GM19463 (cell line): Measurements from ENCODE around the gene MALRD1.

ENCODE experiments used
- ATAC-seq: cut with Tn5 transposase; IDR thresholded peaks from one replicate; pipeline ENCODE4 v1.9.1; 2021; ENCODE audit warnings: mild to moderate bottlenecking, moderate library complexity; ENCODE audit not compliant: unreplicated experiment

MALRD1 gene

DNA sequence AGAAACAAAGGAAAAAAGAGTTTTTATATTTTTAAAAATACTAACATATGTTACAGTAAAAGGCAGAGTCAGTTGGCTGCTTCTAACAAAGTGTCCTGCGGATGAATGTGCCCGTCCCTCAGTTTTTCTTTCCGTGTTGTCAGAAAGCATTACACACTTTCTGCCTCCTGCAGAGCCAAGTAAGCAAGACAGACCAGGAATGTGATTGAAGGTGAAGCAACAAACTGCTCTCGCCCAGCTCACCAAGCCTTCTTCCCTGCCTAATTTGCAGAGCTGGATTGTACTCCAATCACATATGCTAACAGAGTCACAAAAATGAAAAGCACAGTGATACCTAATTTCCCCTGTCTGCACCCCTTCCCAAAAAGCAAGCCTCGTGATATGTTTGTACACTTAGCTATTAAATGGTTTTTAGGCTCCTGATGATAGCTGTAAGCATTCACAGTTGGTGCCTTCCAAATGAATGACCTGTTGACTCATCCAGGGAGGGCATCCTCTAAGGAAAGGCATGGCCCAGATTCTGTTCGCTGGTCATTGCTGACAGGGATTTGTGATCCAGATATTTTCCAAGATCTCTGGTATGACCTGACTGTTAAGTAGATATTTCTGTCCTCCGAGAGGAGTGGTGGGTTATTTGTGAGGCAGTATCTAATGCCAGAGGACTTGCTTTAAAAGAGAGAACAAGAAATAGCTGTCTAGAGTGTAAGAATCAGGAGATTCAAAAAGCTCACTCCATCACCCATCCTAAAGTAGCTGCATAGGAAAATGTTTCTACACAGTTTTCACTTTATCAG is 580.4 kb downstream of the MALRD1 start:
- ATAC-seq, result no peak

DNA sequence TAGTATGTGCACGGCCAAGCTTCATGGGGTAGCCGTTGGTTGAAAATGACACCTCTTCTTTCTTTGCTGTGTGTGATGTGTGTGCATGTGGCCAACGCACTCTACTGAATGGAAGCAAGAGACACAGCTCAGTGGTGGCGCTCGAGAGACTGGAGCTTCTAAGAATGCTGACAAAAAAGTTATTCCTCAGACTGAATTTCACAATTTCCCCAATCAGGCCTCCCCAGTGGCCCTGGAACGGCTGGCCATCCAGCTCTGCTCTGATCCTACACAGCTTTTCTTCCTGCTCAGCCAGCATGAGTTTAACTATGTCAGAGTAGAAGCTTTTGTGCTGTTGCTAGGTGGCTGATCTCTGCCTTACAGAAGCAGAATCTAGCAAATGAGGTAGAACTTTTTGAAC is 581.0 kb downstream of the MALRD1 start:
- no peak for ATAC-seq

DNA sequence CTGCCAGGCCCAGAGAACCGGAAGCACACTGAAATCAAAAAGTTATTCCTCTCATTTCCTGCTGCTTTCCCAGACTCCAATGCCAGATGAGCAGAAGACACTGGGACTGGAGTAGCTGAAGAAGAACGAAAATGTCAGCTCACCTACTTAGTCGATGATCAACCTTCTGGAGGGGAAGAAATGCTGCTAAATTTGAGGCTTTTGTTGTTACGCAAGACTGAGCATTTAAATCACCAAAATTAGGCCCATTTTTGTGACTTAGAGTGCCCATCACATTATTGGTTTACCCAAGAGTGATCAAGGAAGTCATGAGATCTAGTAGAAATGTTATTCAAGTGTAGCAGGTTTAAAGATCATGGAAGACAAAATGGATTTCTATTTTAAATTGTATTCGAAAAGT is 585.6 kb downstream of the MALRD1 start:
- ATAC-seq, result no peak

DNA sequence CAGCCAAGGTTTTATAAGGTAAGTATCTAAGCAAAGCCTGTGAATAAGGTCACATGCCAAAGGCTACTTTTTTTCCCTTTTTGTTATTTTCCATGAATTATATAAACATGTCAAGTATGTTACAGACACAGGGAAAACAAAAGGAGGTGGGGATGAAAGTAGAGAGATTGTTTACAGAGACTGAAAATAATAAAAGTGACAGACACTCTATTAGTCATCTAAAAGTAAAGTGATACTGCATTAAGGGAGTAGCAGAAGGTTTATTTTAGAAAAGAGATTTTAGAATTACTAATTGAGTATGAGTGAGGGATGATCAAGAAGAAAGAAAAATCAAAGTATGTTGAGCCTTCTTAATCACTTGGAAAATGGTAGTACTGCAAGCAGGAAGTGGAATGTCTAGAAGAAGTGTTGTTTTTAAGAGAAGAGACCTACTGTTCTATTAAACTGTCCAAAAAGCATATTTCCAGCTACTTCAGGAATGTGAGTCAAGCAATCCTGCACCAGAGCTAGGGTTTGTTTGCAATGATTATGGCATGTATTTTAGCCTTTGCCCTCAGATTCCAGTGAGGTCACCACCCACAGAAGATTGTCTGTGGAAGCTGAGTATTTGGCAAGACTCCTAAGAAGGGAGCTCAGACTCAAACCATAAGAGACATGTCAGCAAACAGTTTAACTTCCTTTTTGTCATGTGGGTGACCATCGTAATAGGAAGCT is 589.7 kb downstream of the MALRD1 start:
- ATAC-seq, result no peak

DNA sequence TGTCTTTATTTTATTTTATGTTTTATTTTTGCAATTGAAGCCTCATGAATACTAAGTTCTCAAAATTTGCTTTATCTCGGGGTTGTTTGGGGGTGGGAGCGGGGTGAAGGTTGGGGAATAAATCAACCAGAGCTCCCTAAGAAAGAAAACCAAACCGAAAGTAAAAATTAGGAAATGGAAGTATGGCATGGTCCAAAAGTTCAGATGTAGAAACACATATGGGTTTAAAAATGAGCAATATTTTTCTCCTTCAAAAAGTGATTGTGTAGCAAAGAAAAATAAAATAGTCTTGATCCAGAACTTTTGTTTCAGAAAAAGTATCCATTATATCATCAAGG is 590.3 kb downstream of the MALRD1 start:
- ATAC-seq, result no peak

DNA sequence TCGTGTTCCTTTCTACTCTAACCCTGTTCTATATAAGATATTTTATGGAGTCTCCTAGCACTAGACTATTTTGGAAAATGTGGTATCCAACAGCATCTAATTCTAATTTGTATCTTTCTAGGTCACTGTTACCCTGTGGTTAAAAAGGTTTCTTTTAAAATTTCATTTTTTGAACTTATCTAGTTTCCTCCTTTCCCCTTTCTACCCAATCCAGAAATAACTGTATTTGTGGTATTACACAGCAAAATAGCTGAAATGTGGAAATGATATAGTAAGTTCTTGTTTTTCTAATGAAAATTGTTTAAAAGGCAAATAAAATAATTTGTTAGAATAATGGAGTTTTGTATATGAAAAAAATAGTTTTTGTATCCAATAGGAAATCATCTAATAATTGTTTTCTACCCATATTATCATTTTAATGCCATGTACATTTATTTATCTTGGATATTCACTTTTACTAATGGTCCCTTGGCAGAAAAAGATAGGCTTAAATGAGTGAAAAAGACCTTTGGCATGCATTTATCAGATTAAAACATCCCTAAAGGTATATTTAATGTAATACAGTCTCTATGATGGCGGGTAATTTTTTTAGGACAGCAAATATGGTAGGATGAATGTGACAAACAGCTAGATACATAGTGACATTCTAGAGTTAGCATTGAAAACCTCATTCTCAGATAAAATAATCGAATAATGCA is 592.1 kb downstream of the MALRD1 start:
- ATAC-seq, result no peak

DNA sequence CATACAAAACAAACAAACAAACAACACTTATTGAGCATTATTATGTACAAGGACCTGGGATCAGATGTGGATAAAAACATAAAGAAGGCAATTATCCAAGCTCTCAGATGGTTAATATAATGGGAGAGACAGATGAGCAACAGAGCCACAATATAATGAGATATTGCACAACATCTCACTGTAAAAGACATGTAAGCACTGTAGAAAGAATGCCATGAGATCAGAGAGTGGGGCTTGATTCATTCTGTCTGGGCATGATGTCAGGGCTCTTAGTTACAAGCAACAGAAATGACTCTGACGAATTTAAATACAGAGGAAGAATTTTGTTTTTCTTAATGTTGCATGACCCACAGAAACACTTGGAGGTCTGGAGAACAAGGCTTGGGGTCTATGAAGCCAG is 602.9 kb downstream of the MALRD1 start:
- ATAC-seq, result no peak

DNA sequence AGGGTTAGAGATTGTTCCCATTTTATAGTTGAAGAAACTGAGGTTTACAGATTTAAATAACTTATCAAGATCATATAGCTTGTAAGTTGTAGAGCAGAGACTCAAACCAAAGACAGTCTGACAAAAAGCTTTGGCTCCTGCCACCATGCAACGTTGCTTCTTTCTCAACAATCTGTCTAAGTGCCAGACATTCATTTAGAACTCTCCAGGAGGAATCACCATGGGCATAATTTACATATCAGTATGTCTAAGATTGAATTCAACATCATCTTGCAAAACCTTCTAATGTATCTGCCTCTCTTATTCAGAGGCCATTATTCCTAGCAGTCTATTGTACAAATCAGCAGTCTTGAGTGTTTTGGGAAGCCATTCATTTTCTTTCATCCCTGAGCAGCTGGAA is 604.1 kb downstream of the MALRD1 start:
- no peak for ATAC-seq

DNA sequence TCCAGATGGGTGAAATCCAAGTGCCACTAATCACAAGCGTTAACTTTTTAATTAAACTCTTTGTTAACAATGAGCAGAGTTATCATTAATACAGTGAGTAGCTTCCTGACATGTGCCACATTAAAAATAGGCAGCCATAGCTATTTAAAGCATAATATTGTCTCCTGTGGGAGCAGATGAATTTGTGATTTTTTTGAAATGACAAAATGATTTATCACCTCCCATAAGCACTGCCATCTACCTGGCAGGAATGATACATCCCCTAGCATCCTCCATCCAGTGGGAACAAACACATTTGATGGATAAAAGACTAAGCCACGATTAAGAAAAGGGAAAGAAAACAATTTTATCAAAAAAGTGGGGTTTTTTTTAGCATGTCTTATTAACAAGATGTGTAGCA is 605.3 kb downstream of the MALRD1 start:
- no peak for ATAC-seq

DNA sequence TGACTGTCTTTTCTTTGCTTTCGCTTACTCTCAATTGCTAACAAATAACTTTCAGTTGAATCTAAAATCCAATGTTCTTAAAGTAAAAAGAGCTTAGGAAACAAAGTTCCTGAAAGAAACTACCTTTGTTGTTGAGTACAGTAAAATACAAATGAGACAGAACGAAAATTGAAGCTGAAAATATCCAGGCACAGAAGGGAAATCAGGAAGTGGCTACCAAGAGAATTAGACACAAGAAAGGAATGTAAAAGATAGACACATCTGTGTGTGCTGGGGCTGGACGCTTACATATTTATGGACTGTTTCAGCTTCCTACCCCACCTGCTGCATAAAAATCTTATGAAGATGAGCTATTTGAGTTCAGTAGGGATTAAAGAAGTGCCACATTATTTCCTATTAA is 606.0 kb downstream of the MALRD1 start:
- ATAC-seq, result no peak

DNA sequence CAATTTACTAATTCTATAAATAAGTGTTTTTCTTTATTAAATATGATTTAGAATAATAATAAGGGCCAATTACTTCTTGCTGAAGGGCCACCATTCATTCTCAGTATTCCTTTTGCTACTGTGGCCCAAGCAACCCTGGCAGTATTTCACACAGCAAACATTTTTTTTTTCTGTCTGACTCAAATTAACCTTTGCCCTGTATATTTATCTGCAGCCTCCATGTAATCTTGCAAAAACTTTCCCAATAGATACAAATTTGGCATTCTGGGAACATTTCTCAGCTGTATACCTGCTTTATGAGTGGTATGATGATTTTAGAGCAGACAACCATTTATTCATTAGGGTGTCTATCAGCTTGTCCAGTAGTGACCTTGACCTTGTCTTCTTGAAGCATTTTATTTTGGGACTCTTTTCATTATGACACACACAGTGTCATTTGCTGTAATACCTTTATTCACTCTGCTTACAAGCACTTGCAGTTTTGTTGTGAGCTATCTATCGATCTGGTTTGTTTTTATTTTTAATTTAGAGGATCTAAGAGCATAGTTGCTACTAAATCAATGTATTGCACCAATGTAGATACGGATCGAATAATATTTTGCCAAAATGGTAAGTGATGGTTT is 607.9 kb downstream of the MALRD1 start:
- ATAC-seq, result no peak

DNA sequence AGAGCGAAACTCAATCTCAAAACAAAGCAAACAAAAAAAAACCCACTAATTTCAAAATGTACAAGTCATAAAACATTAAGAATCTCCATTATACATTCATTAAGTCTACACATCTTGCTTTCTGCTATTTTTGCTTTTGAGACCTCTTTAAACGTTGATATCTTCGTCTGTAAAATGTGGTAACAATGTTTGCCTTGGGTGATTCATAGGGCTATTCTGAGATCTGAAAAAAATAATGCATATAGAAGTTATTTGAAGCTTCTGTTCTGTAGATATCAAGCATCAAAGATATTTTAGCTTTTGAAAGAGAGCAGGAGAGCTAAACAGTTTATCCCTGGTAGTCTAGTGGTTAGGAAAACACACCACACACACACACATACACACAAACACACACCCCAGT is 609.5 kb downstream of the MALRD1 start:
- no peak for ATAC-seq

DNA sequence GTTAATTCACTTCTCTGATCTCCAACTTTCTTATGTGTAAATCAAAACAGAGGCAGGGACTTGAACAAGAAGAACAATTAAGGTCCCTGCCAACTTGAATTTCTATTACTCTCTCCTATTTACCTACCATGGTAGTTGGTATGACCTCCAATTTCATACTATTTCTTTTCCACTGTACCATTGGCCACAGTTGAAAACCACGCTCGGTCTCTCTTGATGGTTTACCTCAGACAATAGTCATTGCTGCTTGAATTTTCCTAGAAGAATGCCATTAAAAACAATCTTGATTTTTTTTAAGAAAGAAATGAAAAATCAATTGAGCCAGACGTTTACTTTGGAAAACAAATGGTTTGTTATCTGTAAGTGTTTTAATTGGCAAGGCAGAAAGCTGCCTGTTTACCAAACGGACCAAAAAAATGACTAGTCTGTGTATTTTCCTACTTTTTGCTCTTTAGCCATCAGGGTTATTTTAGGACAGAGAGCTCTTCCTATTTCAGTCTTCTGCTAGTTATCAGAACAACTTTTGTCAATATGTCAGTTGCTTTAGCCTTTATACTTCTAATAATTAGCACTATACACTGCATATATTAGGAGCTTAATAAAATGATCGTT is 610.1 kb downstream of the MALRD1 start:
- no peak for ATAC-seq

DNA sequence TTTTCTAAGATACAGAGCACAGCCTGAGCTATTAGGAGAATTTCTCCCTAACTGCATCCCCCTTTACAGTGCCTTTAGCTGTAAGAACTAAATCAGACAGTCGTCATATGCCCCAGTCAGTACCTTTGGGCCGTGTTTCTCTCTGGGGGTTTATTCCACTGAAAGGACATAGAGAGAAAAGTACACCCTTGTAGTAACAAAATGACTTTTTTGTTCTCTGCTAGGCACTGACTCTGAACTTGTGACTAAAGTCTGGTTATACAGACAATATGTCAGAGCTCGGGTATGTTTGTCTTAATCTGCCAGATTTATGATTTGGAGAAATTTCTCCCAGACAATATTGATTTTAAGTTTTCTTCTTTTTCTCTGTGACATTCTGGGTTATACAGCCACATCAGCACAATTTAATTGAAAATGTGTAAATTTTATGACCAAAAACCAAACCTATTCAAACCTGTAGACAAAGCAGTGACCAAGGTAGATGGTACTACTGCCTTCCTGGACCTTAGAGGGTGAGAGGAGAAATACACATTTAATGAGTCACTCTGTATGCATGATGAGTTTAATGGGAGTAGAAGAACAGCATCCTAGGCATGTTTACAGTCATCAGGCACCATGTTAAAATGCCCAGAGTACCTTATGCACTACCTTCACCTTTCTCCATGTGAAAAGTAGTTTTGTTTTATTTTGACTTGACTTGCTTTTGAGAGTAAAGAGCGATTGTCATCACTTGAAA is 611.5 kb downstream of the MALRD1 start:
- no peak for ATAC-seq

DNA sequence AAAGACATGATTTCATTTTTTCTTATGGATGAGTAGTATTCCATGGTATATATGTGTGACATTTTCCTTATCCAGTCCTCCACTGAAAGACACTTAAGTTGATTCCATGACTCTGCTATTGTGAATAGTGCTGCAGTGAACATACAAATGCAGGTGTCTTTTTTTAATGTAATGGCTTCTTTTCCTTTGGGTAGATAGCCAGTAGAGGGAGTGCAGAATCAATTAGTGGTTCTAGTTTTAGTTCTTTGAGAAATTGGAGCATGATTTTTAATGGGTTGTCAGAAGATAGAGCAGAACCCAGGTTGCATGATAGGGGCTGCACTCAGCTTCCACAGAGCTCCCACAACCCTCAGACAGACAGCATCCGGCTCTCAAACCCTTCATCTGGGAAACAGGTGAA is 614.7 kb downstream of the MALRD1 start:
- no peak for ATAC-seq

DNA sequence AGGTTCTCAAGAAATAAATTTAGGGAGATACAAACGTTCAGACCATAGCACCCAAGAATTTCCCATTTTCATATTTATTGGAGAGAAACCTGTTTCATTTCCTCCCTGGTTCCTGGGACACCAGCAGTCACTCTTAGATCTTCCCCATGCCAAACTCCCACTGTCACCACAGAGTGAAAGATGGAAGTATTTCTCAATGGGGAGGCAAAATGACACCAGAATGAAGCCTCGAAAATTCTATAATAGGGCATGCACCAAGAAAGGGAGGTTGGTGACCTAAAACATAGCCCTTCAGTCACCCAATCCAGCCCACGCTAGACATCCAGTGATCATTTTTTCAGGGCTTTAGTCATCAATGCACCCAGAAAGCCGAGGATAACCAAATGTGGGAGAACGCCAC is 619.5 kb downstream of the MALRD1 start:
- ATAC-seq, result no peak

DNA sequence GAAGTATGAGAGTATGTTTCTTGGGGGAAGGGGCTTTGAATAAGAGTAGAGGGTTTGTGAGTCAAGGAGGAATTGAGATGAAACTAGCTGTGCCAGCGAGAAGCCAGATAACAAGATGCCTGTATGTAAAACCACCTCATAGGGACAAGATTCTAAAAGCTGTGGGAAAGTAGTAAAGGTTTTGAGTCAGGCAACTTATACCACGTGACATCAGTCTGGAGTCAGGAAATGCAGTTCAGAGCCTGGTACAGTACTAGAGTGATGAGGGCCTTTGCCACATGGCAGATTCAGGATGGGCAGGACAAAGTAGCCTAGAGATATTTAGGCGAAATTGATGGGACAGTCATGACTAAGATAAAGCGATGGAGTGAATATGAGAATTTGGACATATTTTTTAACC is 627.5 kb downstream of the MALRD1 start:
- no peak for ATAC-seq

DNA sequence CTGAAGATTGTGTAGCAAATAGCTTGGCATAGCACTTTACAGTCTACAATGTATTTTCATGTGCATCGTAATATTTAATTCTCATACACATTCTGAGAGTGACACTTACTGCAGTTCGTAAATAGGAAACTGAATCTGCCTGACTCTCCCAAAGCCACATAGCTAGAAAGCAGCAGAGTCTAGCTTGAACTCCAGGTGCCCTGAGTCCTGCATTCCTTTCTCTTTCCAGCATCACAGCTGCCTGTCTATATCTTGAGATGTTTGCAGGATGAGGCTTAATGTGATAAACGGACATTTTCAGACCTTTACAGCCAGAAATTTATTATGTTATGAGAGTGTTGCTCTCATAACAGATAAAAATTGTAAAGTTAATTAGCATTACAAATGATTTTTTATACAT is 634.8 kb downstream of the MALRD1 start:
- no peak for ATAC-seq

DNA sequence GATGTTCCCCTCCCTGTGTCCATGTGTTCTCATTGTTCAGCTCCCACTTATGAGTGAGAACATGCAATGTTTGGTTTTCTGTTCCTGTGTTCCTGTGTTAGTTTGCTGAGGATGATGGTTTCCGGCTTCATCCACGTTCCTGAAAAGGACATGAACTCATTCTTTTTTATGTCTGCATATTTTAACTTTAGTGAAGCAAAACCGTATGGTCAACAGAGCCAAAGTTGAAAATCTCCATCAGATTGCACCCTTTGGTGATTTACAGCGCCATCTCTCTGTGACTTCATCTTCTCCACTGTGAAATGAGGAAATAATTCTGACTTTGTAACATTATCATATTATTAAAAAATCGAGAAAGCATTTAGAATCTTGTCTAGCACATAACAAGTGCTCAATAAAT is 635.4 kb downstream of the MALRD1 start:
- no peak for ATAC-seq

DNA sequence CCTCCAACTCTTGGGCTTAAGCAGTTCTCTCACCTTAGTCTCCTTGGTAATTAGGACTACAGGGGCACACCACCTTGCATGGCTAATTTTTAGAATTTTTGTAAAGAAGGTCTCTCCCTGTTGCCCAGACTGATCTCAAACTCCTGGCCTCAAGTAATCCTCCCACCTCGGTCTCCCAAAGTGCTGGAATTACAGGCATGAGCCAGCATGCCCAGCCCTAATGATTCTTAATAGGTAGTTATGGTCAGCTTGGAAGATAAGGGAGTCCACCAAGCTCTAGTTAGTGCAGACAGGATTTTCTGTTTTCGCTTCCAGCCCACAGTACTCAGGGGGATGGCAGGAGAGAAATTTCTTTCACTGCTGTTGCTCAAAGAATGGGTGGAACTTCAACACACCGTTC is 639.7 kb downstream of the MALRD1 start:
- ATAC-seq, result no peak

DNA sequence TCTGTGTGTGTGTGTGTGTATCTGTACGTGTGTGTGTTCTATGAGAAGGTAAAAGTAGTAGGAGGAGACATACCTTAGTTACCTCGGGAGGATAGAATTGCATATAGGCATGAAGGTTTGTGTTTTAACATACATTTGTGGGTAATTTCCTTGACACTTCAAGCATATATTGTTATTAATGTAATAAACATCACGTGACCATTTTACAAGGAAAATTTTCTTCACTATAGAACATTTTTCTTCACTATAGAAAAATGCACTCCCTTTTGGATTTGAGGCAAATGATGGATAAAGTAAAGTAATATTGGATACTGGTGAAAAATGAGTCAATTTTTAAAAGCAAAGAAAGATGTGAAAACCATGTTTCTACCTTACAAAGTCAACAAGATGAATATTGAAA is 640.6 kb downstream of the MALRD1 start:
- no peak for ATAC-seq
